Lower leg skin (tissue), 4 donors: Measurements from ENCODE around the gene REC8. TPM values are rescaled to one million over a fixed set of nuclear protein-coding genes. Genes with fewer than 3 reads are reported as not detected.
A peak's percentile ranks its signal among the peaks of the same experiment; 100 is the strongest.

Experiments
- DNase-seq, 2 donors: peaks; one replicate each; pipeline ENCODE4 v3.0.0-alpha.2; 2019; ENCODE audit warnings: low spot score in 2 of 2
- H3K4me3 ChIP-seq: fragments of 200-600 bp; sonication (generic); 2 replicates; pipeline ENCODE4 v1.5.1; 2017; ENCODE audit warnings: mild to moderate bottlenecking, low read depth; ENCODE audit not compliant: poor library complexity, severe bottlenecking
- POLR2A ChIP-seq, 2 donors: fragments of 450-650 bp; IDR thresholded peaks; one replicate each; pipeline ENCODE4 v1.6.1; 2016 to 2017; ENCODE audit warnings: antibody characterized with exemption in 2 of 2, mild to moderate bottlenecking in 1 of 2, moderate library complexity in 1 of 2
- WGBS, 2 donors: methylation state at CpG; one replicate each; pipeline ENCODE4 v1.1.5; 2018; 5-methylcytosine and 5-hydroxymethylcytosine counted together
- intact Hi-C: fragments of 100-400 bp; cut with DNase I; formaldehyde crosslinking; loops from one replicate; pipeline ENCODE4 v1.15.0; 2023; ENCODE audit warnings: low total_unique reads
- total RNA-seq, 4 donors: library from RNA; depleted of rRNA; stranded (reverse); fragments of >200 nt; gene quantifications; one replicate each; pipeline ENCODE4 v1.1.0, GENCODE V29; 2016
- TF ChIP-seq, protein P1 (sequence below), 3 donors: fragments of 450-650 bp; IDR thresholded peaks; one replicate each; pipeline ENCODE4 v1.5.1; 2016; ENCODE audit warnings: antibody characterized with exemption in 3 of 3, mild to moderate bottlenecking in 3 of 3, moderate library complexity in 2 of 3

Gene REC8
- total RNA-seq, 4 donors from 2014 or later = 1.2 to 7.1 (median 2.4) TPM

DNA sequence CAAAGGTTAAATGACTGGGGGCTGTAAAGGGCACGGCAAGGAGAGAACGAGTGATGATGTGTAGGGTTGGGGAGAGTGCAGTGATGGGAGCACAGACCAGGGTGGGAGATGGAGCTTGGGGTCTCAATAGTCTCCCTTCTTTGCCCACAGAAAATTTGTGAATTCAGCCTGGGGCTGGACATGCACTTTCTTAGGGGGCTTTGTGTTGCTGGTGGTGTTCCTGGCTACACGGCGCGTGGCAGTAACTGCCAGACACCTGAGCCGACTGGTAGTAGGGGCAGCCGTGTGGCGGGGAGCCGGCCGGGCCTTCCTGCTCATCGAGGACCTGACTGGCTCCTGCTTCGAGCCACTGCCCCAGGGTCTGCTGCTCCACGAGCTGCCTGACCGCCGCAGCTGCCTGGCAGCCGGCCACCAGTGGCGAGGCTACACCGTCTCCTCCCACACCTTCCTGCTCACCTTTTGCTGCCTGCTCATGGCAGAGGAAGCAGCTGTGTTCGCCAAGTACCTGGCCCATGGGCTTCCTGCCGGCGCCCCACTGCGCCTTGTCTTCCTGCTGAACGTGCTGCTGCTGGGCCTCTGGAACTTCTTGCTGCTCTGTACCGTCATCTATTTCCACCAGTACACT, 39.7 kb upstream of the REC8 start:
- WGBS, 2 donors = 48 to 58% methylated on average over 16 to 24 of the region's 24 CpGs
- no peak overlapping the region for H3K4me3 ChIP-seq
- intact Hi-C loops = no loop called here
- no peak for DNase-seq
- no peak for TF ChIP-seq POLR2A (IDR thresholded peaks at IDR 0.05)
- TF ChIP-seq, protein P1, sequence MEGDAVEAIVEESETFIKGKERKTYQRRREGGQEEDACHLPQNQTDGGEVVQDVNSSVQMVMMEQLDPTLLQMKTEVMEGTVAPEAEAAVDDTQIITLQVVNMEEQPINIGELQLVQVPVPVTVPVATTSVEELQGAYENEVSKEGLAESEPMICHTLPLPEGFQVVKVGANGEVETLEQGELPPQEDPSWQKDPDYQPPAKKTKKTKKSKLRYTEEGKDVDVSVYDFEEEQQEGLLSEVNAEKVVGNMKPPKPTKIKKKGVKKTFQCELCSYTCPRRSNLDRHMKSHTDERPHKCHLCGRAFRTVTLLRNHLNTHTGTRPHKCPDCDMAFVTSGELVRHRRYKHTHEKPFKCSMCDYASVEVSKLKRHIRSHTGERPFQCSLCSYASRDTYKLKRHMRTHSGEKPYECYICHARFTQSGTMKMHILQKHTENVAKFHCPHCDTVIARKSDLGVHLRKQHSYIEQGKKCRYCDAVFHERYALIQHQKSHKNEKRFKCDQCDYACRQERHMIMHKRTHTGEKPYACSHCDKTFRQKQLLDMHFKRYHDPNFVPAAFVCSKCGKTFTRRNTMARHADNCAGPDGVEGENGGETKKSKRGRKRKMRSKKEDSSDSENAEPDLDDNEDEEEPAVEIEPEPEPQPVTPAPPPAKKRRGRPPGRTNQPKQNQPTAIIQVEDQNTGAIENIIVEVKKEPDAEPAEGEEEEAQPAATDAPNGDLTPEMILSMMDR (IDR thresholded peaks at IDR 0.05) = no peak

DNA sequence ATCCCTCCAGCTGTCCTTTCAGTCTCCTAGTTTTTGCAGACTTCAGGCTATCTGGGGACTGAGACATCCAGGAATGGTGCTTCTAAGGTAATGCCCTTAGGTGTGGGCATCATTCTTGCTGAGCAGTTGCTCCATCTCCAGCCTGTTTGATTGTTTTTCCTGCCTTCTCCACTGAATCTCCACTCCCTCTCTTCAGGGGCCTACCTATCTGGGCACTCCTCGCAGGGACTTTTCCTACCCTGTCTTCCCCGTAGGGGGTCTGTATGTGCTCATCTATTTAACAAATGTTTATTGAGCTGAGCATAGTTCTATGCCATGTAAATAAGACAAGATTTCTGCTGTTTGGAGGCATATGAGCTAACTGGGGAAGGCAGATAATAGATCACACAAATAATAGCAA, 38.9 kb upstream of the REC8 start:
- TF ChIP-seq, protein P1 (IDR thresholded peaks at IDR 0.05) = no peak
- no peak for TF ChIP-seq POLR2A (IDR thresholded peaks at IDR 0.05)
- WGBS, 2 donors = 94% methylated on average over 2 of the region's 2 CpGs
- H3K4me3 ChIP-seq = no peak overlapping the region
- no peak for DNase-seq
- intact Hi-C loops = no loop called here

- intact Hi-C loops = no loop called here
- no peak overlapping the region for H3K4me3 ChIP-seq
- no peak for DNase-seq
- WGBS, 2 donors = 93 to 98% methylated on average over 1 of the region's 1 CpG
- TF ChIP-seq POLR2A (IDR thresholded peaks at IDR 0.05) = no peak
- TF ChIP-seq, protein P1 (IDR thresholded peaks at IDR 0.05) = no peak
These were observed 38.1 kb upstream of the REC8 start for GRCh38 chr14:24133735-24134134.

DNA sequence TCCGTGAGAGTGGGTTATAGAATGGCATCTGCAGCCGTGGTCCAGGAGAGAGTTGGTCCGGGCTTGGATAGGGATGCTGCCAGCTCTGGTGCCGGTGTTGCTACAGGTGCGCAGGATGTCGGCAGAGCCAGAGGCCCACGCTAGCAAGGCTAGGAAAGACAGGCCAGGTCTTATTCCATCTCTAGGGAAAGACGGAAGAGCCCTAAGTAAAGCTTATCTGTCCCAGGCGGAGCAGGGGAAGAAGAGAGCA, 36.4 kb upstream of the REC8 start:
- H3K4me3 ChIP-seq = peak overlapping the region; percentile 99
- TF ChIP-seq POLR2A (IDR thresholded peaks at IDR 0.05) = no peak
- TF ChIP-seq, protein P1 (IDR thresholded peaks at IDR 0.05) = peak in 1 of 3 donors; percentile 16
- 3 to 6% methylated on average over 9 of the region's 9 CpGs for WGBS, 2 donors
- no peak for DNase-seq
- intact Hi-C loops = no loop called here

DNA sequence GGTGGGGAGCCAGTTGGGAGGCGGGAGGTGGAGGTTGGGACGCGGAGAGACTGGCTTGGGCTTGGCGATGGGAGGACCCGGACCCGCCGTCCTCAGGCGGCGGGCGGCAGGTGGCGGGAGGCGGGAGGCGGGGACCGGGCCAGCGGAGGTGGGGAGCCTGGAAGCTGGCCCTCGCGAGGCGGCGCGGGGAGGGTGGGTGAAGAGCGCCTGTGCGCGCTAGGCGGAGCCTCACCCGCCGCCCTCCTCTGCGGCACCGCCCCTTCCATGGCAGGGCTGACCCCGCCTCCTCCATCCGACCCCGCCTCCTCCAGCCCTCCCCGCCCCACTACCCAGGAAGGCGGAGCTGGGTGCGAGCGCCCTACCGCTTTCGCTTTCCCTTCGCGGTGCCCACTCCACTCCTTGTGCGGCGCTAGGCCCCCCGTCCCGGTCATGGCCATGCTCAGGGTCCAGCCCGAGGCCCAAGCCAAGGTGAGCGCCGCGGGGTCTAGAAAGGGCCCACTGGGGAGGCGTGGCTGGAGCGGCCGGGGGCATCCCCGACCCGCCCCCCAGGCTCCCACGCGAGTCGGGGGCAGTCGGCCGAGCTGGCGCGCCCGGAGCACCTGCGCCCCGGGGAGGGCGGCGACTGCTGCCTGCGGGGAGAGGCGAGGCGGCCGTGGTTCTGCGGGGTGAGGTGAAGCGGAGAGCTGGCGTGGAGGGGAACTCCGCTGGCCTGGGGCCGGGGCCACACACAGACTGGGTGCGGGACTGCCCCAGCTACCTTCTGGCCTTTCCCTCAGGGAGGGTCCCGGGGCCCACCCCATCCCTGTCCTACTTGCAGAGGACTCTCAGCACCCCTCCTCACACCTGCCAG, 35.8 kb upstream of the REC8 start, which contains the start of gene PSME1:
Gene PSME1, plus strand, starts transcription at position 361 of the 850 bp plus-strand sequence. Its CDS starts 69 bp downstream, at position 430.
- peak within 1 kb of the TSS; percentile 99 for H3K4me3 ChIP-seq
- intact Hi-C loops = no loop called here
- 1% methylated on average over 47 to 64 of the region's 75 CpGs for WGBS, 2 donors
- TF ChIP-seq, protein P1 (IDR thresholded peaks at IDR 0.05) = peak in 1 of 3 donors; percentile 1
- no peak for TF ChIP-seq POLR2A (IDR thresholded peaks at IDR 0.05)
- peak; percentile 87 to 98 for DNase-seq
